ACC112 (cell line): ENCODE data around the gene GGNBP2.
"Not testable (repeated sequence)": the region's sequence is repeated elsewhere in the genome, so short reads cannot be mapped to it uniquely, and the experiment has no call there.

Experiments used
- H2AFZ ChIP-seq: fragments of 200-600 bp; sonication (generic); one replicate; pipeline ENCODE4 v1.6.0; 2017; ENCODE audit warnings: antibody characterized with exemption, low read length; ENCODE audit not compliant: unreplicated experiment
- H3K27ac ChIP-seq: fragments of 200-600 bp; sonication (generic); 2 replicates; pipeline ENCODE4 v1.5.1; 2014; ENCODE audit warnings: low read depth, mild to moderate bottlenecking, antibody characterized with exemption, low read length, moderate library complexity
- H3K27me3 ChIP-seq: fragments of 200-600 bp; sonication (generic); 2 replicates; pipeline ENCODE4 v1.6.1; 2014; ENCODE audit warnings: mild to moderate bottlenecking, antibody characterized with exemption, low read length, moderate library complexity, mixed read lengths; ENCODE audit not compliant: insufficient read depth
- H3K36me3 ChIP-seq: fragments of 200-600 bp; sonication (generic); 2 replicates; pipeline ENCODE4 v1.6.1; 2016; ENCODE audit warnings: mild to moderate bottlenecking, antibody characterized with exemption, low read length, moderate library complexity, mixed read lengths; ENCODE audit not compliant: insufficient read depth
- H3K4me1 ChIP-seq: fragments of 200-600 bp; sonication (generic); one replicate; pipeline ENCODE4 v1.6.1; 2016; ENCODE audit warnings: low read length, mixed read lengths; ENCODE audit not compliant: insufficient read depth, unreplicated experiment, control insufficient read depth
- H3K4me3 ChIP-seq: fragments of 200-600 bp; sonication (generic); 2 replicates; pipeline ENCODE4 v1.5.1; 2014; ENCODE audit warnings: mild to moderate bottlenecking, low read depth, low read length
- H3K79me2 ChIP-seq: fragments of 200-600 bp; sonication (generic); one replicate; pipeline ENCODE4 v1.6.0; 2016; ENCODE audit warnings: low read length; ENCODE audit not compliant: control insufficient read depth, unreplicated experiment, insufficient read depth

GGNBP2 gene

GRCh38 chr17:36602924-36603384 is 58.2 kb downstream of the GGNBP2 start:
- peak overlapping the region; percentile 93 for H3K4me3 ChIP-seq
- H3K27me3 ChIP-seq, result no peaks in the 10 kb centered on the region
- H3K4me1 ChIP-seq, result peaks cover 14% of the 10 kb centered on the region
- H3K27ac ChIP-seq, result no peak overlapping the region
- H3K79me2 ChIP-seq, result peaks cover 18% of the 10 kb centered on the region
- no peak overlapping the region for H2AFZ ChIP-seq
- no peaks in the 10 kb centered on the region for H3K36me3 ChIP-seq

GRCh38 chr17:36605028-36605427 is 60.3 kb downstream of the GGNBP2 start:
- not testable (repeated sequence) for H3K27me3 ChIP-seq, H3K27ac ChIP-seq, H2AFZ ChIP-seq, H3K4me3 ChIP-seq, H3K36me3 ChIP-seq
- Histone ChIP-seq H3K79me2 (peaks cover 18% of the 10 kb centered on the region), H3K4me1 (peaks cover 26% of the 10 kb centered on the region)

GRCh38 chr17:36608280-36608679 is 63.6 kb downstream of the GGNBP2 start:
- H3K36me3 ChIP-seq, result no peaks in the 10 kb centered on the region
- no peak overlapping the region for H2AFZ ChIP-seq
- no peak overlapping the region for H3K4me3 ChIP-seq
- no peaks in the 10 kb centered on the region for H3K27me3 ChIP-seq
- H3K4me1 ChIP-seq, result peaks cover 28% of the 10 kb centered on the region
- peaks cover 7% of the 10 kb centered on the region for H3K79me2 ChIP-seq
- H3K27ac ChIP-seq, result no peak overlapping the region

GRCh38 chr17:36608794-36609497 is 64.2 kb downstream of the GGNBP2 start:
- peaks cover 3% of the 10 kb centered on the region for H3K79me2 ChIP-seq
- peak overlapping the region; percentile 37; the same call in 1 of the 2 replicates for H3K4me3 ChIP-seq
- no peaks in the 10 kb centered on the region for H3K27me3 ChIP-seq
- no peaks in the 10 kb centered on the region for H3K36me3 ChIP-seq
- no peak overlapping the region for H3K27ac ChIP-seq
- H3K4me1 ChIP-seq, result peaks cover 24% of the 10 kb centered on the region
- no peak overlapping the region for H2AFZ ChIP-seq

- Histone ChIP-seq H3K79me2 (no peaks in the 10 kb centered on the region), H2AFZ (no peak overlapping the region), H3K27me3 (no peaks in the 10 kb centered on the region), H3K4me1 (peaks cover 21% of the 10 kb centered on the region), H3K27ac (no peak overlapping the region), H3K4me3 (no peak overlapping the region), H3K36me3 (no peaks in the 10 kb centered on the region)
These were observed 64.8 kb downstream of the GGNBP2 start for GRCh38 chr17:36609498-36609862.

- Histone ChIP-seq H3K79me2 (no peaks in the 10 kb centered on the region), H3K27me3 (no peaks in the 10 kb centered on the region), H3K4me1 (peaks cover 21% of the 10 kb centered on the region), H2AFZ (no peak overlapping the region), H3K4me3 (no peak overlapping the region), H3K27ac (no peak overlapping the region), H3K36me3 (no peaks in the 10 kb centered on the region)
These were observed 65.8 kb downstream of the GGNBP2 start for GRCh38 chr17:36610474-36610873.

GRCh38 chr17:36611345-36612072 is 66.8 kb downstream of the GGNBP2 start:
- Histone ChIP-seq H3K4me1 (peaks cover 21% of the 10 kb centered on the region), H3K4me3 (no peak overlapping the region), H3K79me2 (no peaks in the 10 kb centered on the region), H3K36me3 (no peaks in the 10 kb centered on the region), H2AFZ (no peak overlapping the region), H3K27ac (peak overlapping the region; percentile 67), H3K27me3 (no peaks in the 10 kb centered on the region)

GRCh38 chr17:36612323-36612722 is 67.6 kb downstream of the GGNBP2 start:
- H3K4me3 ChIP-seq, result no peak overlapping the region
- H3K79me2 ChIP-seq, result no peaks in the 10 kb centered on the region
- peak overlapping the region; percentile 67; the same call in 1 of the 2 replicates for H3K27ac ChIP-seq
- no peak overlapping the region for H2AFZ ChIP-seq
- peaks cover 21% of the 10 kb centered on the region for H3K4me1 ChIP-seq
- no peaks in the 10 kb centered on the region for H3K27me3 ChIP-seq
- no peaks in the 10 kb centered on the region for H3K36me3 ChIP-seq

GRCh38 chr17:36613155-36613554 is 68.4 kb downstream of the GGNBP2 start:
- Histone ChIP-seq H3K4me3 (no peak overlapping the region), H3K4me1 (peaks cover 21% of the 10 kb centered on the region), H3K36me3 (no peaks in the 10 kb centered on the region), H3K27ac (no peak overlapping the region), H3K79me2 (no peaks in the 10 kb centered on the region), H2AFZ (no peak overlapping the region), H3K27me3 (no peaks in the 10 kb centered on the region)

GRCh38 chr17:36614081-36614480 is 69.4 kb downstream of the GGNBP2 start:
- no peaks in the 10 kb centered on the region for H3K36me3 ChIP-seq
- no peaks in the 10 kb centered on the region for H3K79me2 ChIP-seq
- H2AFZ ChIP-seq, result no peak overlapping the region
- H3K27me3 ChIP-seq, result no peaks in the 10 kb centered on the region
- H3K27ac ChIP-seq, result no peak overlapping the region
- H3K4me1 ChIP-seq, result peaks cover 14% of the 10 kb centered on the region
- H3K4me3 ChIP-seq, result no peak overlapping the region

- Histone ChIP-seq H3K27ac (no peak overlapping the region), H3K36me3 (no peaks in the 10 kb centered on the region), H3K4me1 (peaks cover 9% of the 10 kb centered on the region), H3K4me3 (no peak overlapping the region), H2AFZ (no peak overlapping the region), H3K79me2 (no peaks in the 10 kb centered on the region), H3K27me3 (no peaks in the 10 kb centered on the region)
These were observed 70.2 kb downstream of the GGNBP2 start for GRCh38 chr17:36614933-36615332.
